NCI-H187 (cell line): ENCODE results near the gene SYNPR.

ENCODE experiments used
- DNase-seq, 2 experiments: peaks; one replicate each; lab custom pipeline; 2025; lab: John Stamatoyannopoulos, UW

SYNPR gene

DNA sequence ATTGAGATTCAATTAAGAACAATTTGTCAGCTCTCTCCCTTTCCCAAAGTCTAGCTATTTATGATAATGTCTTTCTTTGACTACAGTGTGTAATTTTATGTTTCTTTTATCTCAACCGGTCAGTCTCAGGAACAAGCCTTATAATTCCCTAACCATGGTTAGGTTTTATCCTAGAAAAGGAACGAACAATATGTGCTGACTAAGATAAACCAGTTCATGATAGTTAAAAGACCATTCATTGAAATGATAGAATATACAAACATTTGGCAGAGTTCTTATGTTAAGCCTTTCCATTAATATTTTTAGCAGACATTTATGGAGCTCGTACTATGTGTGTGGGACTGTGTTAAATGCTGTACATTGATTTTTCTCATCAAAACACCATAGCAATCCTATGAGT is 106.3 kb downstream of the SYNPR start:
- DNase-seq, result no peak

DNA sequence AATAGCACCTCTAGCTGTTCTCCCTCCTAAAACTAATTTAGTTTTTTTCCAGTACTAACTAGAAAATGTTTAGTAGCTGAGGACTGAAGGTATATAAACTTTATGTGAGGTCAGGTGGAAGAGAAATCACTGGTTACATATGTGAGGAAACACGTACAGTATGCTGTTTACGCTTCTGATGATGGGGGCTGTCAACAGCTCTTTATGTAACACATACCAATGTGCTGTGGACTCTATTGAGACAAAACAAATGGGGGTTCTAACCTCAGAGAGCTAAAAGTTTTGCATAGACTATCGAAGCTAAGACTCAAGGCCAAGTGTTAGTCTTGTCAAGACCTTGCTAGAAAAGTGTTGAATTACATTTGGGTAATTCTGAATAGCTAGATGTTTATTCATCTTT is 107.5 kb downstream of the SYNPR start:
- no peak for DNase-seq

DNA sequence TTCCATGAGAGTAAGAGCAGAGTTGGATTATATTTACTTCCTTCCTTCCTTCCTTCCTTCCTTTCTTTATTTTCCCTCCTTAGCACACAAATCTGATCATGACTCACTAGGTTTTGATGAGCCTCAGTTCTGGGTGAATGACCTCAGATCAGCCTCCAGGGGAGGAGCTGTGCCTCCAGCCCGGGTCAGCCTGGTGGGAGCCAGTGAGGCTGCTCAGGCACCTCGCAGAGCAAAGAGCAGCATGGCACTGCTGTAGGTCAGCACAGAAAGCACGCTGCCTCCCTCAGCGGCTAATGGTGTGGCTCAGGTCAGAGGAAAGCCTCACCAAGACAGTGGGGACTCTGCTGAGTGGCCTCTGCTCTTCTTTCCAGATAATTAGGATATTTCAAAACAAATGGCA is 108.5 kb downstream of the SYNPR start:
- DNase-seq, result no peak

DNA sequence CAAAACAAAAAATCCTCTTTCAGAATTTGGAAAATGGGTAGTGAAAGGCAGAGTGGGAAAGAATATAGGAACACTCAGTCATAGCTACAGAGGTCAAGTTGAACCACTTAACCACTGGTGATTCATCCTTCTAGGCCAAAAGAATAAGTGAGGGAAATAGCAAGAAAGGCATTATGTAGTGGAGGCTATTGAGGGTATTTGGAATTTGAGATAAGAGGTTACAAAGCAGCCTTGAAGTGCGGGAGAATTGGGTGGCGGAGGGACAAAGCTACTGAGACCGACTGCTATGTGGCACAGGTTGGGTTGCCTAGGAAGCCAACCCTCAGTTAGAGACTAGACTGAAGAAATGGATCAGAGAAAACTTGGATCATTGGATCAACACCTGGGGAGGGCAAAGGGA is 109.5 kb downstream of the SYNPR start:
- no peak for DNase-seq

DNA sequence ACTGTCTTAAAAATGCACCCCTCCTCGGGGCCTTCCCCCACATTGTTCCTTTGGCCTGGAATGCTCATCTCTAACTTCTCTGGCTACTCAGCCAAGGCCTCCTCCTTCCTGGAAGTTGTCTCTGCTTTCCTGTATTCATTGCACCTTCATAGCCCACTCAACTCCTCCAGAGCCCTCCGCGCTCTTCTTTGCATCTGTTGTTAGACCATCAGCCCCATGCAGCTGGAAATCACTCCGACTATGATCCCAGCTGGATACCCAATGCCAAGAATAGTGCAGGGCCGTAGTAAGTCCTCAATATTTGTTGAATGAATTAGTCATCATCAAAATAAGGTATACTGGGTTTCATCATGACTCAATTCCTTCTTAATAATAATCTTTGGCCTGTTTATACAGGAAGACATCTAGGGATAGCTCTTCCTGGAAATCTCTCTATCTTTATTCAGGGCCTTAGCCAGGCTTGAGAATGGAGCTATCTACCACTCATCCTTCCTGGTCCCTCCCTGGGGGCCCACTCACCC is 112.7 kb downstream of the SYNPR start:
- DNase-seq, result no peak

DNA sequence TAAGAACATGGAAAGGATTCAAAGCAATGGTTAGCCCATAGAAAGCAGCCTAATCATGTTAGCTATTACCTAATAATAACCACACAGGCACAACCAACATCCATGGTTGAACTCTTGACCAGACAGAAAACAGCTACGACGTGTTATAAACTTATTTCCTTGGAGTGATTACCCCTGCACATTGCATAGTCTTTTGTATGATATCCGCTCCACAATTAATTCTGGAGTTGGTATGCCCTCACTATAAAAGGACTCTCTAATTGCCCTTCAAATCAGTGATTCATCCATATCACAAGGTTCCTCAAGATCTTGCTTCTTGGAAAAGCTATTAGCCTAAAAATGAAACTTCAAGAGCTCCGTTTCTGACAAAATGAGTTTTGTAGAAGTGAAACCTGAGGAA is 117.9 kb downstream of the SYNPR start:
- DNase-seq, result no peak

DNA sequence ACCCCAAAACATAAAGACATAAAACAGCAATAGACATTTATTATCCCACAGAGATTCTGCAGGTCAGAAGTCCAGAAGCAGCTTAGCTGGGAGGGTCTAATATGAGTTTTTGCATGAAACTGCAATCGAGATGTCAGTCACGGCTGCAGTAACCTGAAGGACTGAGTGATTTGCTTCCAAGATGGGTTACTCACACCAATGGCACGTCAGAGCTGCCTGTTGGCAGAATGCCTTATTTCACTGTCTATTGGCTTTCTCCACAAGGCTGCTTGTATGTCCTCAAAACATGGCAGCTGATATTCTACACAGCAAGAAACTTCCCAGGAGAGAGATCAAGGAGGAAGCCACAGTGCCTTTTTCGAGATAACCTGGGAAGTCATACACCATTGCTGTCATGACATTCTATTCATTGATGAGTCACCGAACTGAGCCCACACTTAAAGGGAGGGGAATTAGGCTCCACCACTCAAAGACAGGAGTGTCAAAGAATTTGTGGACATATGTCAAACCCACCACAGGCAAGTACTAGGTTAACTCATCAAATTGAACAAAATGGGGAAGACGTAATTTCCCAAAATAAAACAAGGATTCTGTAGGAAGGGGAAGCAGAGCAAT is 122.2 kb downstream of the SYNPR start:
- DNase-seq, result no peak

DNA sequence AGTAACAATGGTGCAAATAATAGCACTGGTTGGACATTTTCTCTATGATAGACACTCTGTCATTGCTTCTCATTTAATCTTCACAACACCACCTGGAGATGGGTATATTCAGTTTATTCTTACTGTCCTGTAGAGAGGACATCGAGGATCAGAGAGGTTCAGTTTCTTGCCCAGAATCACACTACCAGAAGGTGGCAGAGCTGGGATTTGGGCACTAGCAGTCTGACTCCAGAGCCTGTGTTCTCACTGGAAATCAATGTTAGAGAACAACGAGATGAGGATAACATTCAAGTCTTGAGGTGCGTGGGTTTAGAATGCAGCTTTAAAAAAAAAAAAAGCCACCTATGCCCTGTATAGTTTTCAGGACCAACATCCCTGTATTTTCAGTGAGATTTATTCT is 127.8 kb downstream of the SYNPR start:
- no peak for DNase-seq

DNA sequence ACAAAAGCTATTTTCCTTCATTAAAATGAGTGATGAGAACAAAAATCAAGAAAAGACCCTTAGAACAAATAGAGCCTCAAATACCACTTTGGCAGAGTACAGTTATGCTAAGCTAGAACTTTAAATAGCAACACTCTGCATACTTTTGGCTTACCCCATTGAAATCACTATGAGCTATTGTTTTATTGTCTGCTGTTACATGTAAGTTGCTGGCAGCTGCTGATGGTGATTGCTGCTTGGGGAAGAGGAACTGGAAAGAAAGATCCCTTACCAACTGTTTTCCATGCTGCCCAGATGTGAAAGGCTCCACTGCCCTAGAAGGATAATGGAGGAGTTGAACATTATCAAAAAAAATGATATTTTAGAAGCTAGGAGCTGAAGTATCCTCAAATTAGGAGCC is 135.4 kb downstream of the SYNPR start:
- no peak for DNase-seq

DNA sequence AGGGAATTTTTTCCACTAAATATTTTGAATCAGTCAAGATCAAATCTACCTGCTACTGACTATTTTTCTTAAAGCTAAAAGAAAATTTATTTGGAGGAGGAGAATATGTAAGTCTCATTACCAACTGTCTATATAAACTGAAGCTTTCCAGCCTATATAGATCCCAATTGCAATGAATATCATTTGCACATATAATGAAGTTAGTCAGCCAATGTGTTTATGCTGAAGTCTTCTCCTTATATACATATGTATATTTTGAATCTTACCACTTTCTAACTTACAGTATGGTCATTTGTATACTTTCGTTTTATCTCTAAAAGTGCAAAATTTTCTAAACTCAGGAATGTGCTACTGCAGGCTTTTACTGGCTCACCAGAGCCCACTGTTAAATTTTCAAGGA is 136.5 kb downstream of the SYNPR start:
- no peak for DNase-seq

DNA sequence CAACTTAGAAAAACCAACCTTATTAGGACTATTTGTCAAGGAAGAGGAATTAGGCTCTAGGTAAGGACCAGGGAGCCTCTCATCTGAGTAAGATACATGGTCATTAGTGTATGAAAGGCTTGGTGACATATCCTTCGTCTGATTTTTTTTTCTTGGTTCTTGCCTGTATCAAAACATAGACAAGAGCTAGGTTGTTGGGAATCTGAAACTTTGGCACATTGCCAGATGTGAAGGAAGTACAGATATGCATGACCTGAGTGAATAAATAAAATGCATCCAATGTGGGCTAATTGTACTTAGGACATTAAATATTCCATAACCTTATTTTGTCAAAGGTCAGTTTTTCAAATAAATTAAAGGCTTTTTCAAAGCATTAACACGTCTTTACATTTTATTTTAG is 151.8 kb downstream of the SYNPR start:
- DNase-seq, result no peak

DNA sequence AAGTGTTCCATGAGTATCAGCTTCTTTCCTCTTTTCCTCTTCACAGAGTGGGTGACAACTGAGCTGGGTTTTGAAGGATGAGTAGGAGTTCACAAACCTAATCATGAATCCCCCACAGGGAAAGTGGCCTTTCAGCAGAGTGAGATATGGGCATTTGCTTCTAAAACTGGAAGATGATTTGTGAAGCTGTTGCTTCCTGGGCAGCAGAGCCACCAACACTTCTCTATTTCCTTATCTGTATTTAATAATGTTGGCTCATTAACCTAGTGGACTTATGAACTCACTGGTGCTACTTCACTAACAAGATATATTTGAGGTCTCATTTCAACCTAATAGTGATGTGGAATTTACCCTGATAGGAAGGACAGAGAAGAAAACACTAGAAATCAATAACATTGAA is 152.8 kb downstream of the SYNPR start:
- DNase-seq, result no peak

DNA sequence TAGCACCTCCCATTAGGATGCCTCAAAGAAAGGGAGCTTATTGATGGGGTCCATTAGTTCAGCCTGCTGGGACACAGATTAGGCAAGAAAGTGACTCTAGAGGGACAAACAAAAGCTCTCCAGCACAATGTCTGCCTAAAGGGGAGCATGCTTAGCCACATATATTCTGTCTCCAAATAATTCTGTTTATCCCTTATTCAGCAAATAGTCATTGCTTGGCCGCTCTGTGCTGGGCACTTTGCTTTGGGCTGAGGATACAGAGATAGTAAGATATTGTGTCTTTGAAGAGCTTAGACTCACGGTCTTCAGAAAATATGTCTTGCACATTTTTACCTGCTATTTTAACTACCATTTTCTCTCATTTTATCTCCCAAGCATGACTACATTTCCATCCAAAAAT is 159.8 kb downstream of the SYNPR start:
- DNase-seq, result no peak

DNA sequence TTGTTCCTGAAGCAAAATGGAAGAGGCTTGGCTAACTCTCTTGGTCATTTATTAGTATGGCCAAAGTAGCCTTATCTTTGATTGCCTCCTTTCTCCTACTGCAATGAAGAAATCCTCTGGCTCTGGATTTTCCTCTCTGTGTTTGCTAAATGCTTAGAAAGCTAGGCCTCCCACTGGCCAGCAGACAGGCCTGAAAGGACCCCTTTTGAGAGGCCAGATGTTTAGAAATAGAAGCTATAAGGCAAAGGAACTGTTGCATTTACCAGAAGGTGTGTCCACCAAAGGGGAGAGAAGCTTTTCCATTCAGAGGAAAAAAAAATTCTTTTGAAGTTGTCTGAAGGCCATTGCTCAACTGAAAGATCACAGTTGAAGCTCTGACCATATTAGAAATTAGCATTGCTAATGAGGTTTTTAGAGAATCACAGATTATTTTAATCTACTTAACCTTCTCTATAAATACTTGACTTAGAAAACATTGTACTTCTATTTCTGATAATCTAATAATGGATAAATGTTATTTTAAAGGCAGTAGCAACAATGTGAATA is 160.8 kb downstream of the SYNPR start:
- no peak for DNase-seq

DNA sequence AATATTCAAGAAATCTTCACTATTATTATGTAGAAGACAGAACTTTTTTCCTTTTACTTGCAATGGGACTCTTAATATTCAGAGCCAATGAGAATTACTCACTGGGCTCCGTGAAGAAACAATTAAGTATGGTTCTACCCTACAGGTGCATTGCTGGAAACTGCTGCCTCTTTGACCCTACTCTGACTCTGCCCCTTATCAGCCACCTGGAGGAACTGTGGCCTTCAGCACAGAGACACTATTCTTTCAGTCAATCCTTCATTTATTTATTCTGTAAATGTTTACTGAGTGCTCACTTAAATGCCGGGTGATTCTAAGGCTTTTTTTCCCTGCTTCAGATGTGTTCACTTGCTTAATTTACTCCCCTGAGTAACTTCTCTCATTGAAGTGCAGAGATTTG is 163.2 kb downstream of the SYNPR start:
- no peak for DNase-seq

DNA sequence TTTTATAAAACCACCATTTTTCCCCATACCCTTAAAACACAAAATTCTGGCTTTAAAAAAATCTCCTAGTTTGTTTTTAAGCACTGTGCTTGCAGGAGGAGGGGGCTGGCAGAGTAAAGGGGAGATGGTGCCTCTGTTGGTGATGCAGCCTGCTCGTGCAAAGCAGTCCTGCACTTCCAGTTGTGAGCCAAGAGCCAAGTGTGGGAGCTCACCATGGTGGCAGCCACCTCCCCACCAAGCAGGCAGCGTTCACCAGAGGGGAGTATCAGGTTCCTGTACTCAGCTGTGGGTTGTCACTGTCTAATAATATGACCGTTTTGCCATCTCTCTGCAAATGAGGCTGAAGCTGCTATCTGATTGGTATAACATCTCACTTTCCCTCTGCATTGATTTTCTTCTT is 164.8 kb downstream of the SYNPR start:
- DNase-seq, result no peak

DNA sequence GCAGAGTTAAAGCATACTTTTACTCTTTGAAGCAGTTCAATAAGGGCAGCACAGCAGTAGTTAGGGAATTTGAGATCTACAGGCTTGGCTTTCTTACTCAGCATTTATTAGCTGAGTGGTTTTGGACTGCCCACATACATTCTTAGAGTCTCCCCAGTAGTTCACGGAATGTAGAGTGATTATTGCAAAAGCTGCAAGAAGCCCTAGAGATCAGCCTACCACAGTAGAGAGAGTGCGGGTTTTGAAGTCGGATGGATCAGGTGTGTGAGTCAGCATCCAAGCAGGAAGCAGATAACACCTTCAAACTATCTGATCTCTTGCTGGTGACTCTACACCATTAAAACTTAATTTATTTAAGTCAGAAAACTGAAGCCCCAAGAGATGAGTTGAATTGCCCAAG is 171.9 kb downstream of the SYNPR start:
- DNase-seq, result no peak

DNA sequence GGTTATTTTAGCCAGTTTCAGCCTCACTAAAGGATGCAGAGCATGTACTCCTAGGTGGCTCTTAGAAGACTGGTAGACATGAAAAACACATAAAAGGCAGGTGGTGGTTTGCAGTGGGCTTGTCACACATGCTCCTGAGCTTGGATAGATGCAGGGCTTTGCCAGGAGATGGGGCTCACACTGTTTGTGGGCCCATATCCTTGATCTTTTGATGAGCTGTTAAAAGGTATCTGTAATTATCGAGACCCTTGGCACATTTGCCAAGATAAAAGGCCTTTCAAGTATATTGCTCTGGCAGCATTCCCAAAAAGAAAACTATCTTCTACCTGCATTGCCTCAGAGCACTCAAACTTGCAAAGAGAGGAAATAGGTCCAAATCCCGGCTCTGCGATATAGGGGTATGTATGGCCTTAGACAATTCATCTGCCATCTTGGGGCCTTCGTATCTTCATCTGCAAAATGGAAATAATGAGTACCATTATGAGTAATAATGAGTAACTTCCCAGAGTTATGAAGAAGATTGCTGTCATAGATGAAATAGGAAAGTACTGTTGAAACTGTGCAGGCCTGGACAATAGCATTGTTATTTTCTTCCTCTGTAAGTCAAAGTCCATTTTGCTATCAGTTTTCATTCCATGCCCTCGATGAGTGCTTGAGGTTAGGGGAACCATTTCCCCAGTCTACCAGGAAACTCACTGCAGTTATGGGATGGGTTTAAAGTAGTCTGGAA is 172.7 kb downstream of the SYNPR start:
- DNase-seq, result no peak

DNA sequence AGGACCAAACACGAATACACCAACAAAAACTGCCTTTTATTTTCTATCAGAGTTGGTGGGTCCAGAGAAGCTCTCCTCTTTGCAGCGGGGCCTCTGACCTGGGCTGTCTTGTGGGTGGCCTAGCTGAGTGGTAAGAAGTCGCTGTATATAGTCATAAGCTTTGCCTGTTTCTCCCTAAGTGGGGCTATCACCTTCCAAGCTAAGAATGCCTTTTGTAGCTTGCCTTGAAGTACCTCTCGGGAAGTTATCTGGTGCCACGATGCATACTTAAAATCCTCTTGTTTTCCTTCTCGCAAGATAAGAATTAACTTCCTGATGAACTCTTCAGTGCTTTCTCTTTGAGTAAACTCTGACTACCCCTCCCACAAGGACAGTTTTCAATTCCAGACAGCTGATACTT is 178.8 kb downstream of the SYNPR start:
- no peak for DNase-seq

DNA sequence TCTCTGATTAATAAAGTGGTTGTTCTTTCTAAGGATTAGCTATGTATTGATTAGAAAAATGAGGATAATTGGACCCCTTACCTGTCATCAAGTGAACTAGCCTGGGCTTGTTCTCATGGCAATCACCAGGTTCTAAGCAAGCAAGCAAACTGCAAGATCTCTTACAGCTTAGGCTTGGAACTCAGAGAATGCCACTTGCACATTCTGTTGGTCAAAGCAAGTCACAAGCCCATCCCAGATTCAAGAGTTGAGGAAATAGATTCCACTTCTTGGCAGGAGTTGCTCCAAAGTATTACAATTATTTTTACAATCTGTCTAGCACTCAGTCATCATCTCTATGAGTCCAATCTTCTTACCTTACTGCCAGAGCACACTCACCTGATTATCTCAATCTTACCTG is 180.3 kb downstream of the SYNPR start:
- DNase-seq, result no peak

DNA sequence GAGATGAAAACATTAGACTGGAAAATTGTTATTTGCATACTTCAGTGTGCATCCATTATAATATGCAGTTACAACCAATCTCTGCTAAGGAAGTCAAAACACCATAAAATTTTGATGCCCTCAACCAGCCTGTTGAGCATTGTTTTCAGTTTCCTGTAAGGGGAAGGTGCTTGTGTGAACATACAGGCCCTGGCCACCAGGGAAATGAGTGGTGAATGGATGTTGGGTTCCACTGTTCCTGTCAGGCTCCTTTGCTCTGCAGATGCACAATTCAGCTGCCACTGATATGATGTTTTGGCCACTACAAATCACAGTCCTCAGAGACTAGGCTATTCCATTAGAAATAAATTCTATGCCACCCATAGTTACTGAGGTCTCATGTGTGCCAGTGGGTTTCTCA is 184.6 kb downstream of the SYNPR start:
- DNase-seq, result no peak

DNA sequence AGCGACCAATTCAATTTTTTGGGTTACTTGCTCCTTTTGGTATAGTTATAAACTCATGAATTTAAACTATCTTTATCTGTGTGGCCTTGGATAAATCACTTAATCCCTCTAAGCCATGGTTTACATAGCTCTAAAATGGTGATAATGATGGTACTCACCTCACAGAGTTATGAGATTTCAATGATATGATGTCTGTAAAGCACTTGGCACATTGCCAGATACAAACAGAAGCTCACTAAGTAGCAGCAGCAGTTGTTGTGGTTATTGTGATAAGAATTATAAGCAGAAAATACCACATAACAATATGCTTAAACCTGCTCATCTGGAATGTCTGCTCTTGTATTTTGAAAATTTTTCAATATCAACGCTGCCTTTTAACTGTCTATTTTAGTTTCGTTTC is 189.3 kb downstream of the SYNPR start:
- no peak for DNase-seq

DNA sequence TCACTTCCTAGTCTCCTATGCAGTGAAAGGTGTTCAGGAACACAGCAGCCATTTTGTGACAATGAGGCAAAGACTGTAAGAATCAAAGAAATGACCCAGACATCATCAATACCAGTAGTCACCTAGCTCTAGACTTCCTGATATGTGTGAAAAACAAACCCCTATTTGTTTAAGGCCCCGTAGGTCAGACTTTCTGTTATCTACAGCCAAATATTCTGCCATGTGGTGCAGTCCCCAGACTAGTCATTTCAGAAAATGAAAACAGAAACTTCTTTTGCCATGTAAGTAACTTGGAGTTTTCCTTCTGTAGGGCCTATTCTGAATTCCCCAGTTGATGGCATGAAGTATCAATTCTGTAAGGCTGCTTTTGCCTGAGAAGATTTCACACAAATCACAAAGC is 192.6 kb downstream of the SYNPR start:
- no peak for DNase-seq

DNA sequence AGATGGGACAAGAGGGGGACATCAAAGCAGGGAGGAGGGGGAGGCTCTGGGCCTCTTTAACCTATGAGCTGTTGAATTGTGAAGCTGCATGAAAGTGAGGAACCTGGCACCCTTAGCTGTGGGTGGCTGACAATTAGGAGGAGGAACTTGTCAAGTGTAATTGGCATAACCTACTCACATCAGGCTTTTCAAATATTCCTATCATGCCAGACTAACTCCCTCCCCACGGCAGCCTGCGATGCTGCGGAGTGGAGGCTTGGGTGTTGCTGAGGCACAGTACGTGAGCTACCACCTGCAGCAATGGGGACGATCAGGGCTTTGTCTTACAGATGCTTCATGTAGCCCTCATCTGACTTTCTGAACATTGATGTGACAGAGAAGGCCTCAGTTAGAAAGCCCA is 193.7 kb downstream of the SYNPR start:
- DNase-seq, result no peak
